A673 (cell line): ENCODE data around the gene SRP68.

Experiments
- CTCF ChIP-seq: fragments of 300-800, 200-600 bp; sonication (generic); conservative IDR thresholded peaks from 2 replicates; pipeline ENCODE4 v1.5.1; 2017; ENCODE audit warnings: low read depth, mild to moderate bottlenecking, antibody characterized with exemption, low read length, moderate library complexity, mixed read lengths
- EZH2 ChIP-seq: fragments of 200-600 bp; sonication (generic); IDR thresholded peaks from 2 replicates; pipeline ENCODE4 v1.6.1; 2017; ENCODE audit warnings: borderline replicate concordance, low read depth, mild to moderate bottlenecking, mixed read lengths, antibody characterized with exemption, low read length; ENCODE audit not compliant: poor library complexity, severe bottlenecking

DNA sequence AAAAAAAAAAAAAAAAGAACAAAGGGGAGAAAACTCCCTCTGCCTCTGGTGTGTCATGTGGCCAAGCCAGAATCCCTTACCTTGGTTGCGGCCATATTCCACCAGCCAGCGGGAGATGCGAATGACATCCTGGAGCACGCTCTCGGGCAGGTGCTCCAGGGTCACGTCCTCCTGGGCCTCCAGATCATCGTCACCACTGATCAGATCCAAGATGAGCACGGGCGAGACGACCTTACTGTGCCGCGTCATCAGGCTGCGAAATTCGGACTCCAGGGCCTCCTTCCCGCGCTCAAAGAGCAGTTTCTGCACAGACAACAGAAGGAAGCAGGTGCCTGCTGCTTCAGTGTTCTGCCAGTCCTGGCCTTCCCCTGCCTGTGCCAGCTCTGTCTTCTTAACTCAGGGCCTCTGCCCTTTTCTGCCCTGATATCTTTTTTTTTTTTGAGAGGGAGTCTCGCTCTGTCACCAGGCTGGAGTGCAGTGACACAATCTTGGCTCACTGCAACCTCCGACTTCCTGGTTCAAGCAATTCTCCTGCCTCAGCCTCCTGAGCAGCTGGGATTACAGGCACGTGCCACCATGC is 25.5 kb upstream of the SRP68 start:
- TF ChIP-seq CTCF (no peak), EZH2 (no peak)
